ENCODE measurements around the gene ZNF670. TPM values are rescaled to one million over a fixed set of nuclear protein-coding genes. Genes with fewer than 3 reads are reported as not detected.

Gene ZNF670
- total and polyA plus RNA-seq, 9 of the 15 experiments (the other 6 are each of a cell fraction or from before 2014, with no cell fraction given) = 7.1 to 23.4 (median 11.8) TPM

DNA sequence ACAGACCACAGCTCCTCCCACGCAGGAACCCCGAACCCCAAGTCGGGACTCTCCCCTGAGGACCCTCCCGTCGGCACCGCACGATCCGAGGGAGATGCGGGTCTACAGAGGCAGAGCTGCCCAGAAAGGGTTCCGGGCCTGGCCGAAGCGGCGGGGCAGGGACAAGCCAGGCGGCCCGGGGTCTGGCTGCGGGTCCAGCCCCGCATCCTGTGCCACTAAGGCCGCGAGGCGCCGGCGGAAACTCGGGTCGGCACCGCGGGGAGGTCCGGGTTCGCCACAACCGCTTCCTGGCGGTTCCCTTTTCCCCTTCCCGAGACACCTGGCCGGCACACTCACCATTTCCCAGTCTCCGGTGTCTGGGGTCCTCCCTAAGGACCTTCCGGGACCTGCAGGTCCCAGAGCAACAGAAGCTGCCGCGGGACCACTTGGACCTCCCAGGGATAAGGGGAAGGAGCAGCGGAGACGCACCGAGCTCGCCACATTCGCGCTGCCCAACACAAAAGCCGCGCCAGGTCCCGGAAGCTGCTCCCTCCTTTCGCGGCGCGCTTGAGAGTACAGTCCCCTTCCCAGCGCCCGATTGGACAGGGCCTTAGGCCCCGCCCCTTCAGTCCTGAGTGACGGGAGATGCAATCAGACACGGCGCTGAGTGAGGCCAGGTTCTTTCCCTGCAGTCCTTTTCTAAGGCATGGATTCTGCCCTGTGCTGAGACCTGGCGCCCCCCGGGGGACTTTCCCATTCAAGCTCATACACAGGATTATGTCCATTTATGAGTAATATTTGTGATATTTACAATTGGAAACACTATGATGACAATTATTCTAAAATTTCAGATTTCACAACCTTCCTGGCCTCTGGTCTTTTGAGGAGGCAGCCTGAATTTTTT lies at the start of gene ZNF670 (continued):
- TF ChIP-seq, protein P1, sequence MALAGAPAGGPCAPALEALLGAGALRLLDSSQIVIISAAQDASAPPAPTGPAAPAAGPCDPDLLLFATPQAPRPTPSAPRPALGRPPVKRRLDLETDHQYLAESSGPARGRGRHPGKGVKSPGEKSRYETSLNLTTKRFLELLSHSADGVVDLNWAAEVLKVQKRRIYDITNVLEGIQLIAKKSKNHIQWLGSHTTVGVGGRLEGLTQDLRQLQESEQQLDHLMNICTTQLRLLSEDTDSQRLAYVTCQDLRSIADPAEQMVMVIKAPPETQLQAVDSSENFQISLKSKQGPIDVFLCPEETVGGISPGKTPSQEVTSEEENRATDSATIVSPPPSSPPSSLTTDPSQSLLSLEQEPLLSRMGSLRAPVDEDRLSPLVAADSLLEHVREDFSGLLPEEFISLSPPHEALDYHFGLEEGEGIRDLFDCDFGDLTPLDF (CRISPR knock-in tag; IDR thresholded peaks at IDR 0.05) = peak; percentile 59; the same call in 1 of the 2 replicates
- TF ChIP-seq HDGF (IDR thresholded peaks at IDR 0.05) (no peak), EZH2 (IDR thresholded peaks at IDR 0.05; ENCODE audit: borderline replicate concordance, low read depth, low read length) (no peak), MXI1 (IDR thresholded peaks at IDR 0.05; ENCODE audit: low read depth, low read length) (no peak), ZNF175 (CRISPR knock-in tag; IDR thresholded peaks at IDR 0.05; ENCODE audit: low read depth) (no peak), GTF2F1 (IDR thresholded peaks at IDR 0.05; ENCODE audit: low read depth, low read length) (peak; percentile 62; the same call in 1 of the 2 replicates), ZNF785 (CRISPR knock-in tag; IDR thresholded peaks at IDR 0.05) (no peak), SAP30 (IDR thresholded peaks at IDR 0.05; ENCODE audit: borderline replicate concordance, insufficient read depth, low read depth, low read length, poor library complexity, severe bottlenecking) (peak; percentile 77), SRF (CRISPR knock-in tag; IDR thresholded peaks at IDR 0.05) (peak in 1 of 2 experiments; percentile 68; a peak in 1 of 4 replicates), CHD1 (IDR thresholded peaks at IDR 0.05; ENCODE audit: low read length) (peak; percentile 87), NCOA6 (IDR thresholded peaks at IDR 0.05) (no peak), NR2F6 (CRISPR knock-in tag; IDR thresholded peaks at IDR 0.05) (no peak), NRF1 (conservative IDR thresholded peaks at IDR 0.05 in 1 of 2, IDR thresholded peaks at IDR 0.05 in 1 of 2) (peak; percentile 53 to 64; a peak in 3 of 4 replicates), MYNN (IDR thresholded peaks at IDR 0.05) (no peak), MYNN (CRISPR knock-in tag; IDR thresholded peaks at IDR 0.05) (no peak), HSF4 (CRISPR knock-in tag; IDR thresholded peaks at IDR 0.05; ENCODE audit: borderline replicate concordance) (no peak), ZBED1 (IDR thresholded peaks at IDR 0.05) (peak; percentile 34; the same call in 1 of the 2 replicates), SMC3 (conservative IDR thresholded peaks at IDR 0.05; ENCODE audit: insufficient read depth, low read depth, low read length) (no peak)
- TF ChIP-seq, protein P2, sequence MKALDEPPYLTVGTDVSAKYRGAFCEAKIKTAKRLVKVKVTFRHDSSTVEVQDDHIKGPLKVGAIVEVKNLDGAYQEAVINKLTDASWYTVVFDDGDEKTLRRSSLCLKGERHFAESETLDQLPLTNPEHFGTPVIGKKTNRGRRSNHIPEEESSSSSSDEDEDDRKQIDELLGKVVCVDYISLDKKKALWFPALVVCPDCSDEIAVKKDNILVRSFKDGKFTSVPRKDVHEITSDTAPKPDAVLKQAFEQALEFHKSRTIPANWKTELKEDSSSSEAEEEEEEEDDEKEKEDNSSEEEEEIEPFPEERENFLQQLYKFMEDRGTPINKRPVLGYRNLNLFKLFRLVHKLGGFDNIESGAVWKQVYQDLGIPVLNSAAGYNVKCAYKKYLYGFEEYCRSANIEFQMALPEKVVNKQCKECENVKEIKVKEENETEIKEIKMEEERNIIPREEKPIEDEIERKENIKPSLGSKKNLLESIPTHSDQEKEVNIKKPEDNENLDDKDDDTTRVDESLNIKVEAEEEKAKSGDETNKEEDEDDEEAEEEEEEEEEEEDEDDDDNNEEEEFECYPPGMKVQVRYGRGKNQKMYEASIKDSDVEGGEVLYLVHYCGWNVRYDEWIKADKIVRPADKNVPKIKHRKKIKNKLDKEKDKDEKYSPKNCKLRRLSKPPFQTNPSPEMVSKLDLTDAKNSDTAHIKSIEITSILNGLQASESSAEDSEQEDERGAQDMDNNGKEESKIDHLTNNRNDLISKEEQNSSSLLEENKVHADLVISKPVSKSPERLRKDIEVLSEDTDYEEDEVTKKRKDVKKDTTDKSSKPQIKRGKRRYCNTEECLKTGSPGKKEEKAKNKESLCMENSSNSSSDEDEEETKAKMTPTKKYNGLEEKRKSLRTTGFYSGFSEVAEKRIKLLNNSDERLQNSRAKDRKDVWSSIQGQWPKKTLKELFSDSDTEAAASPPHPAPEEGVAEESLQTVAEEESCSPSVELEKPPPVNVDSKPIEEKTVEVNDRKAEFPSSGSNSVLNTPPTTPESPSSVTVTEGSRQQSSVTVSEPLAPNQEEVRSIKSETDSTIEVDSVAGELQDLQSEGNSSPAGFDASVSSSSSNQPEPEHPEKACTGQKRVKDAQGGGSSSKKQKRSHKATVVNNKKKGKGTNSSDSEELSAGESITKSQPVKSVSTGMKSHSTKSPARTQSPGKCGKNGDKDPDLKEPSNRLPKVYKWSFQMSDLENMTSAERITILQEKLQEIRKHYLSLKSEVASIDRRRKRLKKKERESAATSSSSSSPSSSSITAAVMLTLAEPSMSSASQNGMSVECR (CRISPR knock-in tag; IDR thresholded peaks at IDR 0.05) = peak; percentile 70; the same call in 1 of the 2 replicates
- TF ChIP-seq, protein P3, sequence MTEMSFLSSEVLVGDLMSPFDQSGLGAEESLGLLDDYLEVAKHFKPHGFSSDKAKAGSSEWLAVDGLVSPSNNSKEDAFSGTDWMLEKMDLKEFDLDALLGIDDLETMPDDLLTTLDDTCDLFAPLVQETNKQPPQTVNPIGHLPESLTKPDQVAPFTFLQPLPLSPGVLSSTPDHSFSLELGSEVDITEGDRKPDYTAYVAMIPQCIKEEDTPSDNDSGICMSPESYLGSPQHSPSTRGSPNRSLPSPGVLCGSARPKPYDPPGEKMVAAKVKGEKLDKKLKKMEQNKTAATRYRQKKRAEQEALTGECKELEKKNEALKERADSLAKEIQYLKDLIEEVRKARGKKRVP (CRISPR knock-in tag; IDR thresholded peaks at IDR 0.05) = no peak; the same call in 1 of the 2 replicates
- TF ChIP-seq, protein P4, sequence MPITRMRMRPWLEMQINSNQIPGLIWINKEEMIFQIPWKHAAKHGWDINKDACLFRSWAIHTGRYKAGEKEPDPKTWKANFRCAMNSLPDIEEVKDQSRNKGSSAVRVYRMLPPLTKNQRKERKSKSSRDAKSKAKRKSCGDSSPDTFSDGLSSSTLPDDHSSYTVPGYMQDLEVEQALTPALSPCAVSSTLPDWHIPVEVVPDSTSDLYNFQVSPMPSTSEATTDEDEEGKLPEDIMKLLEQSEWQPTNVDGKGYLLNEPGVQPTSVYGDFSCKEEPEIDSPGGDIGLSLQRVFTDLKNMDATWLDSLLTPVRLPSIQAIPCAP (CRISPR knock-in tag; IDR thresholded peaks at IDR 0.05; ENCODE audit: borderline replicate concordance) = no peak

Measured in K562 (cell line).